AG09319 (cell line): ENCODE measurements around the gene WIPF1.

Experiments
- DNase-seq: peaks from one replicate; pipeline ENCODE4 v3.0.0-alpha.2; 2010; ENCODE audit warnings: low read depth; ENCODE audit errors: extremely low read depth
- TF ChIP-seq, protein P1 (sequence below): IDR thresholded peaks from 2 replicates; pipeline ENCODE4 v1.5.1; 2011; ENCODE audit warnings: low read depth, mild to moderate bottlenecking, inconsistent platforms, low read length, moderate library complexity

WIPF1 gene

DNA sequence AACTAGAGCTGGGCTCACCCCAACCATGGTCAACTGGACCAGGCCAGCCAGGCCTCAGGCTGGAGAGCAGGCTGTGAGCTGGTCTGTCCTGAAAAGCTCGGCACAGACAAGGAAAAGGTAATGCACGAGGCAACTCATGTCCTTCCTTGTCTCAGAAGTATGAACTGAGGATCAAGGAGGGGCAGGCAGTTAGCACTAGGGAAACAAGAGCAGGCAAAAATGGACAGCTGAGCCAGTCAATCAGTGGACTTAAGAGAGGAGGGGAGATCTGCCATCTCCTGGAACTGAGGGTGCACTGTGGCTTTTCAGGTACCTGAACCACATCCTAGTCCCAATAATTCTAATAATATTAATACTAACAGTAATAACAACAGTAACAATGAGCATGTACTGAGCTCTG is 20.6 kb upstream of the WIPF1 start:
- TF ChIP-seq, protein P1, sequence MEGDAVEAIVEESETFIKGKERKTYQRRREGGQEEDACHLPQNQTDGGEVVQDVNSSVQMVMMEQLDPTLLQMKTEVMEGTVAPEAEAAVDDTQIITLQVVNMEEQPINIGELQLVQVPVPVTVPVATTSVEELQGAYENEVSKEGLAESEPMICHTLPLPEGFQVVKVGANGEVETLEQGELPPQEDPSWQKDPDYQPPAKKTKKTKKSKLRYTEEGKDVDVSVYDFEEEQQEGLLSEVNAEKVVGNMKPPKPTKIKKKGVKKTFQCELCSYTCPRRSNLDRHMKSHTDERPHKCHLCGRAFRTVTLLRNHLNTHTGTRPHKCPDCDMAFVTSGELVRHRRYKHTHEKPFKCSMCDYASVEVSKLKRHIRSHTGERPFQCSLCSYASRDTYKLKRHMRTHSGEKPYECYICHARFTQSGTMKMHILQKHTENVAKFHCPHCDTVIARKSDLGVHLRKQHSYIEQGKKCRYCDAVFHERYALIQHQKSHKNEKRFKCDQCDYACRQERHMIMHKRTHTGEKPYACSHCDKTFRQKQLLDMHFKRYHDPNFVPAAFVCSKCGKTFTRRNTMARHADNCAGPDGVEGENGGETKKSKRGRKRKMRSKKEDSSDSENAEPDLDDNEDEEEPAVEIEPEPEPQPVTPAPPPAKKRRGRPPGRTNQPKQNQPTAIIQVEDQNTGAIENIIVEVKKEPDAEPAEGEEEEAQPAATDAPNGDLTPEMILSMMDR, result no peak
- DNase-seq, result no peak

DNA sequence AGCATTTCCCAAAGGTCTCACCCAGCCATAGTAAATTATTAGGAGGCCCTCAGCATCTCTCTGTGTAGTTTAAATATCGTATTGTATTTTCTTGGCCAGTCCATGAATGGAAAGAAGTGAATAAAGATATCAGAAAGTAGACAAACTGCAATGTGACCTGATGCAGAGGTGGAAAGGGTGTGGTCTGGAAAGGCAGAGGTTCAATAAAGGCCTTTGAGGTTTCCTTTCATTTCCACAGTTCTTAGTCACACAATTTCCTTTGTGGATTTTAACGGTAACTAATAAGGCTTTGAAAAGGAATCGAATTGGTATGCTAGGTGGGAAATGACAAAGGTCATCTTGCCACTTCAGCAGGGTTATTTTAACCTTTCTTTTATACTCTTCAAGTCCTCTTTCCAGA is 20.1 kb upstream of the WIPF1 start:
- TF ChIP-seq, protein P1, result no peak
- DNase-seq, result no peak

DNA sequence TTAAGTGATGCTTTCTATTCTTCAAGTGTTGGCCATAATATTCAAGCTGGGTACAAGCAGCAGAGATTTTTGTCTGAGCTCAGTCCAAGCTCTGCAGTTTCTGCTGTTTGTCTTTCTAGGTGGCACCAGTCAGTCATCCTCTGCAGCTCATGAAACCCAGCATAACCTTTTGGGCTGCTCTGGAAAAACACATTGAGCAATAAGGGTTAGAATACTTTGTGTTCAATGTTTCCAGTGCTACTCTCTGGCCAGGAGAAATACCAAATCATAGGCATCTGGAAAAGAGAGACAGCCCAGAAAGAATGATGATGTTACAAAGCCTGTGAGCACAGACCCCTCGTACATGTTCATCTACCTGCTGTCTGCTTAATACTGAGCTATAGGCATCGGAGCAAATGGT is 19.5 kb upstream of the WIPF1 start:
- TF ChIP-seq, protein P1, result no peak; the same call in 1 of the 2 replicates
- DNase-seq, result no peak

DNA sequence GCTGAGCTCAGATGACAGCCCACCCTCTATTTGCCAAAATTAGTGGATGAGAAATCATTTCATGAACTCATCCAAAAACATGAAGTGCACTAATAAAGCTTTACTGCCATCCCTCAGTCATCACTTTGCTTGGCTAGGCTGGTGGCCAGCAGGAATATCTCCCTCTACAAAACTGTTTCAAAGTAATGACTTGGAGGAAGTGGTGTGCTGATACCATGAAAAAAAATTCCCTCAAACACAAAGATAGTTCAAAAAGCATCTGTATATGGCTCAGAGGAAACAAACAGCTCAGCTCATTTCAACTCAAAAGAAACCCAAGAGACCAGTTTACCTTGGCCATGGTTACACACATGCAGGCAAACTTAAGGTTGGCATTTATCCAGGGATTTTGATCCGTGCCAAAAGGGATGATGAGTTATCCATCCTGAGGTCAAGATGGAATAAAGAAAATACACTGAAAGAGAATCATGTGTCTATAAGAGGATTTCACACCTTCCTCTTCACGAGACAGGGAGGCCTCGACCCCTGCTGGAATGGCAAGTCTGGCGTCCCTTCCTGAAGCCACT is 18.4 kb upstream of the WIPF1 start:
- no peak for DNase-seq
- TF ChIP-seq, protein P1, result no peak

DNA sequence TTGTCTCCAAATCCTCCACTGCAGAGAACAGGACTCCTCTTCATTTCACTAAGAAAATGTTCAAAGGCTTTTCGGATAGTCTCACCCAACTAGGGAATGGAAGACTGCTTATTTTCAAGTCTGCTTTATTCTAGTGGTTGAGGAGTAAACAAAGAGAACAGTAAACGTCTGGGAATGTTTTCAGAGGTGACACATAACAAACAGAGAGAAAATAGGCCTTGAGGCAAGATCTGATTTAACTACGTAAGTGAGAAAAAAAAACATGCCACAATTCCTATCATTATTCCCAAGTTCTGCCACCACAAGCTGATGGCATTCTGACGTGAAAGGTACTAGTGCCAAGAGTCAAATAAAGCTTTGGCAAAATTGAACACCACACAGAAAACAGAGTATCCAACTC is 16.7 kb upstream of the WIPF1 start:
- no peak for DNase-seq
- TF ChIP-seq, protein P1, result no peak

DNA sequence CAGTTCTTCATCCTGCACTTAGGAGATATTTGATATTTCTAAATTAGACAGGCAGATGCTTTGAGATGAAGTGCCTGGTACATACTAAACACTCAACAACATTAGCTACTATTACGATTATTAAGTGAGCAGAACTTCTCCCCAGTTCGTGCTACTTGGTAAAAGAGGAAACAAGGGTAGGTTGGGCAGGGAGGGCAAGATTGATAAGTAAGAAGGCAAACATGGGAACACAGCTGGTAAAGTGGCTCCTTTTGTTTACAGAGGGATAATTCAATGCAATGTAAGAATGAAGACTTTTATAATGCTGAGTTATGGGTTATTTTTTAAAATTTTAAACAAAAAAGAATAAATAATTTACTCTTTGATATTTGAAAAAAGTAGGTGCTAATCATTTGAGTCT is 15.9 kb upstream of the WIPF1 start:
- DNase-seq, result no peak
- TF ChIP-seq, protein P1, result no peak

DNA sequence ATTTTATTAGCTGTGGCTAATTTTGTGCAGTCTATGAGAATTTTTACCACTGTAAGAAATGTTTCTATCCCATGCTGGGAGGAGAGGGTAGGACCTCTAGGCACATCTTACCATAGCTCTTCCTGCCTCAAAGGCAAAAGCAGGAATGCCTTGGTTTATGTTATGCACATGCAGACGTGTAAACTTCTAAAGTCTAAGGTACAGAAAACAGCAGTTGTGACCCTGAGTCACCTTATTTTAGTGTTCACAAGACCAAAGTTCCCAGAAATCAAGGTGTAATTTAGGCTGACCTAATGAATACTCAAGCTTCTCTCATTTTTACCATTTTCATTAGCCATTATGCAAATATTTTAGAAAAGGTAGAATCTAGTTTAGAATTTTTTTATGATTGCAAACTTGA is 15.4 kb upstream of the WIPF1 start:
- DNase-seq, result no peak
- TF ChIP-seq, protein P1, result no peak
